Body of pancreas (tissue), 4 donors: ENCODE results near the gene ENPP4.

Source experiments
- CTCF ChIP-seq, 7 experiments: fragments of 450-650 bp in 4 of 7; fragments of 200-600 bp in 3 of 7; sonication (generic) in 3 of 7; IDR thresholded peaks; one replicate each; pipeline ENCODE4 v1.5.1; 2016 to 2019; ENCODE audit warnings: antibody characterized with exemption in 7 of 7
- POLR2A ChIP-seq, 3 donors: fragments of 450-650 bp; IDR thresholded peaks; one replicate each; pipeline ENCODE4 v1.6.1; 2016; ENCODE audit warnings: antibody characterized with exemption in 3 of 3, mild to moderate bottlenecking in 2 of 3

- TF ChIP-seq CTCF (IDR thresholded peaks at IDR 0.05) (no peak), POLR2A (IDR thresholded peaks at IDR 0.05) (no peak)
These were observed 14.5 kb downstream of the ENPP4 start for GRCh38 chr6:46144270-46144669.
